Astrocyte (in vitro differentiated cells and primary cell): Measurements from ENCODE around the gene ZC3H18. TPM values are rescaled to one million over a fixed set of nuclear protein-coding genes. Genes with fewer than 3 reads are reported as not detected.

Source experiments
- DNase-seq: peaks from one replicate; pipeline ENCODE4 v3.0.0-alpha.2; 2010; ENCODE audit warnings: low read depth
- FAIRE-seq: peaks from 2 replicates; lab custom pipeline; 2011; peaks lifted over from hg19 to GRCh38; lab: Jason Lieb, UNC
- H2AFZ ChIP-seq: 2 replicates; pipeline ENCODE4 v1.6.0; 2012; ENCODE audit warnings: low read depth, low read length, inconsistent platforms
- H3K27ac ChIP-seq: 2 replicates; pipeline ENCODE4 v1.5.1; 2011; ENCODE audit warnings: low read depth, low read length, inconsistent platforms
- H3K27me3 ChIP-seq: 2 replicates; pipeline ENCODE4 v1.6.0; 2011; ENCODE audit warnings: low read length, inconsistent platforms; ENCODE audit not compliant: insufficient read depth
- H3K36me3 ChIP-seq: 2 replicates; pipeline ENCODE4 v1.5.1; 2011; ENCODE audit warnings: low read length, inconsistent platforms; ENCODE audit not compliant: insufficient read depth
- H3K4me1 ChIP-seq: 2 replicates; pipeline ENCODE4 v1.5.1; 2011; ENCODE audit warnings: low read length, inconsistent platforms; ENCODE audit not compliant: insufficient read depth
- H3K4me2 ChIP-seq: 2 replicates; pipeline ENCODE4 v1.6.0; 2012; ENCODE audit warnings: low read length, inconsistent platforms
- H3K4me3 ChIP-seq: 2 replicates; pipeline ENCODE4 v1.5.1; 2011; ENCODE audit warnings: low read depth, mild to moderate bottlenecking, low read length, inconsistent platforms; ENCODE audit not compliant: insufficient read depth
- H3K79me2 ChIP-seq: 2 replicates; pipeline ENCODE4 v1.6.0; 2012; ENCODE audit warnings: mild to moderate bottlenecking, low read length, inconsistent platforms; ENCODE audit not compliant: insufficient read depth
- H3K9ac ChIP-seq: 2 replicates; pipeline ENCODE4 v1.6.0; 2012; ENCODE audit warnings: mild to moderate bottlenecking, low read length, inconsistent platforms
- H3K9me3 ChIP-seq: 2 replicates; pipeline ENCODE4 v1.5.1; 2012; ENCODE audit warnings: low read depth, mild to moderate bottlenecking, low read length, inconsistent platforms; ENCODE audit not compliant: insufficient read depth
- H4K20me1 ChIP-seq: 2 replicates; pipeline ENCODE4 v1.6.0; 2012; ENCODE audit warnings: low read length, inconsistent platforms; ENCODE audit not compliant: insufficient read depth
- H3K27ac Mint-ChIP-seq: one replicate; pipeline ENCODE4 v1.8.0; 2021; ENCODE audit warnings: mild to moderate bottlenecking, mixed read lengths; ENCODE audit not compliant: unreplicated experiment
- H3K27me3 Mint-ChIP-seq: one replicate; pipeline ENCODE4 v1.8.0; 2021; ENCODE audit warnings: low read depth, mixed read lengths; ENCODE audit not compliant: unreplicated experiment
- H3K36me3 Mint-ChIP-seq: one replicate; pipeline ENCODE4 v1.8.0; 2021; ENCODE audit warnings: low read depth, mixed read lengths; ENCODE audit not compliant: unreplicated experiment
- H3K4me1 Mint-ChIP-seq: one replicate; pipeline ENCODE4 v1.8.0; 2021; ENCODE audit warnings: low read depth, mixed read lengths; ENCODE audit not compliant: unreplicated experiment
- H3K4me3 Mint-ChIP-seq: one replicate; pipeline ENCODE4 v1.8.0; 2021; ENCODE audit warnings: mild to moderate bottlenecking, moderate library complexity, mixed read lengths; ENCODE audit not compliant: unreplicated experiment
- H3K9me3 Mint-ChIP-seq: one replicate; pipeline ENCODE4 v1.8.0; 2021; ENCODE audit warnings: mild to moderate bottlenecking, mixed read lengths; ENCODE audit not compliant: unreplicated experiment
- CTCF ChIP-seq: IDR thresholded peaks from 2 replicates; pipeline ENCODE4 v1.5.1; 2011; ENCODE audit warnings: low read depth, mild to moderate bottlenecking, inconsistent platforms, low read length, moderate library complexity; ENCODE audit not compliant: insufficient read depth
- EZH2 ChIP-seq: IDR thresholded peaks from 2 replicates; pipeline ENCODE4 v1.6.1; 2012; ENCODE audit warnings: mild to moderate bottlenecking, low read length, inconsistent platforms; ENCODE audit not compliant: insufficient read depth
- total RNA-seq: library from RNA; stranded (reverse); gene quantifications from 2 replicates; pipeline ENCODE4 v1.2.1, GENCODE V29; 2021

Gene ZC3H18
- total RNA-seq, 1 donor from 2014 or later, result 32.8 TPM

GRCh38 chr16:88575251-88575650 lies 5.0 kb downstream of the ZC3H18 start:
- no peak for FAIRE-seq
- no peak overlapping the region for H3K4me3 Mint-ChIP-seq
- Histone ChIP-seq H3K36me3 (peaks cover 18% of the 10 kb centered on the region), H3K4me3 (no peak overlapping the region), H3K4me2 (no peak overlapping the region), H3K79me2 (peaks cover 98% of the 10 kb centered on the region), H3K9me3 (no peaks in the 10 kb centered on the region), H3K9ac (no peak overlapping the region), H3K27me3 (no peaks in the 10 kb centered on the region), H3K4me1 (peaks cover 6% of the 10 kb centered on the region), H3K27ac (no peak overlapping the region), H2AFZ (no peak overlapping the region), H4K20me1 (peaks cover 88% of the 10 kb centered on the region)
- H3K36me3 Mint-ChIP-seq, result peaks cover 6% of the 10 kb centered on the region
- H3K27ac Mint-ChIP-seq, result no peak overlapping the region
- no peaks in the 10 kb centered on the region for H3K27me3 Mint-ChIP-seq
- no peak for DNase-seq
- TF ChIP-seq EZH2, result no peak
- no peak for TF ChIP-seq CTCF
- no peaks in the 10 kb centered on the region for H3K9me3 Mint-ChIP-seq
- peaks cover 8% of the 10 kb centered on the region for H3K4me1 Mint-ChIP-seq

GRCh38 chr16:88576307-88576706 lies 6.1 kb downstream of the ZC3H18 start:
- H3K27me3 ChIP-seq, result no peaks in the 10 kb centered on the region
- peaks cover 3% of the 10 kb centered on the region for H3K4me1 ChIP-seq
- DNase-seq (no peak), FAIRE-seq (no peak)
- Mint-ChIP-seq H3K36me3 (peaks cover 7% of the 10 kb centered on the region), H3K4me1 (peaks cover 6% of the 10 kb centered on the region), H3K9me3 (no peaks in the 10 kb centered on the region), H3K27ac (no peak overlapping the region), H3K4me3 (peak overlapping the region; percentile 23), H3K27me3 (no peaks in the 10 kb centered on the region)
- TF ChIP-seq CTCF, result no peak
- no peak for TF ChIP-seq EZH2
- no peak overlapping the region for H3K27ac ChIP-seq
- peaks cover 91% of the 10 kb centered on the region for H4K20me1 ChIP-seq
- H3K4me3 ChIP-seq, result no peak overlapping the region
- no peak overlapping the region for H3K9ac ChIP-seq
- H3K4me2 ChIP-seq, result no peak overlapping the region
- peaks cover 22% of the 10 kb centered on the region for H3K36me3 ChIP-seq
- H3K9me3 ChIP-seq, result no peaks in the 10 kb centered on the region
- H3K79me2 ChIP-seq, result peaks cover 100% of the 10 kb centered on the region
- no peak overlapping the region for H2AFZ ChIP-seq

- Mint-ChIP-seq H3K27ac (peak overlapping the region; percentile 26), H3K4me3 (no peak overlapping the region), H3K36me3 (peaks cover 10% of the 10 kb centered on the region), H3K9me3 (no peaks in the 10 kb centered on the region), H3K27me3 (no peaks in the 10 kb centered on the region), H3K4me1 (no peaks in the 10 kb centered on the region)
- Histone ChIP-seq H3K27ac (no peak overlapping the region), H3K9me3 (no peaks in the 10 kb centered on the region), H4K20me1 (peaks cover 90% of the 10 kb centered on the region), H3K27me3 (no peaks in the 10 kb centered on the region), H3K36me3 (peaks cover 22% of the 10 kb centered on the region), H3K79me2 (peaks cover 99% of the 10 kb centered on the region), H3K4me2 (no peak overlapping the region), H3K4me1 (no peaks in the 10 kb centered on the region), H2AFZ (no peak overlapping the region), H3K9ac (no peak overlapping the region), H3K4me3 (no peak overlapping the region)
- no peak for DNase-seq
- no peak for FAIRE-seq
- TF ChIP-seq EZH2, result no peak
- no peak for TF ChIP-seq CTCF
Measured at GRCh38 chr16:88577166-88577565, 7.0 kb downstream of the ZC3H18 start.
